Measurements from ENCODE around the gene EIPR1.

DNA sequence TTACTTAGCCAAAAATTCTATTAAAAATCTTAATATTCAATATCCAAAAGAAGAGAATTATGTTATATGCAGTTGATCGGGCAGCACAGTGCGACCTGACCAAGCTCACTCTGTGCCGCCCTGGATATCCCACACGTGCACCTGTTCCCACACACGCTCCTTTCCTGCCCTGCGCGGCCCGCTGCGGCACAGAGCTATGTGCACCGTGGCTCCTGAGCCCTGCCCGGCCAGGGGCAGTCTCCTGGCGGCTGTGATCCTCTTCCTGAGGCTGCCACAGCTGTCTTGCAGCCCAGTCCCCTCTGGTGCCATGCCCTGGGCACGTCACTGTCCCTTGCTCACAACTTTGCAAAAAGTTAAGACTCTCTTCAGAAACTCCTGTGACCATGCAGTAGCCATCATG, 31.2 kb upstream of the EIPR1 start:
- TF ChIP-seq, protein P1, sequence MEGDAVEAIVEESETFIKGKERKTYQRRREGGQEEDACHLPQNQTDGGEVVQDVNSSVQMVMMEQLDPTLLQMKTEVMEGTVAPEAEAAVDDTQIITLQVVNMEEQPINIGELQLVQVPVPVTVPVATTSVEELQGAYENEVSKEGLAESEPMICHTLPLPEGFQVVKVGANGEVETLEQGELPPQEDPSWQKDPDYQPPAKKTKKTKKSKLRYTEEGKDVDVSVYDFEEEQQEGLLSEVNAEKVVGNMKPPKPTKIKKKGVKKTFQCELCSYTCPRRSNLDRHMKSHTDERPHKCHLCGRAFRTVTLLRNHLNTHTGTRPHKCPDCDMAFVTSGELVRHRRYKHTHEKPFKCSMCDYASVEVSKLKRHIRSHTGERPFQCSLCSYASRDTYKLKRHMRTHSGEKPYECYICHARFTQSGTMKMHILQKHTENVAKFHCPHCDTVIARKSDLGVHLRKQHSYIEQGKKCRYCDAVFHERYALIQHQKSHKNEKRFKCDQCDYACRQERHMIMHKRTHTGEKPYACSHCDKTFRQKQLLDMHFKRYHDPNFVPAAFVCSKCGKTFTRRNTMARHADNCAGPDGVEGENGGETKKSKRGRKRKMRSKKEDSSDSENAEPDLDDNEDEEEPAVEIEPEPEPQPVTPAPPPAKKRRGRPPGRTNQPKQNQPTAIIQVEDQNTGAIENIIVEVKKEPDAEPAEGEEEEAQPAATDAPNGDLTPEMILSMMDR (IDR thresholded peaks at IDR 0.05), result no peak
- TF ChIP-seq POLR2A (IDR thresholded peaks at IDR 0.05), result no peak
